Right lobe of liver (tissue), 4 donors: ENCODE data around the gene PRKCA.

Experiments
- CTCF ChIP-seq, 4 donors: fragments of 200-600 bp in 3 of 4; fragments of 450-650 bp in 1 of 4; IDR thresholded peaks; one replicate each; pipeline versions ENCODE4 v1.5.1 to v1.8.0; 2016 to 2022; ENCODE audit warnings: antibody characterized with exemption in 4 of 4, mild to moderate bottlenecking in 2 of 4
- POLR2A ChIP-seq: fragments of 450-650 bp; IDR thresholded peaks from one replicate; pipeline ENCODE4 v1.6.1; 2017; ENCODE audit warnings: antibody characterized with exemption, mild to moderate bottlenecking
- donor health status: DM: no; HTN: no; CAD: no.
- donor health status: DM: no; HTN: no; CAD: no.
- donor health status: DM: no; HTN: yes; CAD: no.

GRCh38 chr17:66842505-66842904 lies 540.1 kb downstream of the PRKCA start:
- TF ChIP-seq POLR2A: no peak
- no peak for TF ChIP-seq CTCF (IDR thresholded peaks at IDR 0.05)
